GM04504 (cell line): ENCODE results near the gene FXYD3.
A peak's percentile ranks its signal among the peaks of the same experiment; 100 is the strongest.

Experiments used
- DNase-seq: peaks from one replicate; pipeline ENCODE4 v3.0.0-alpha.2; 2012; ENCODE audit warnings: low read depth

FXYD3 gene

DNA sequence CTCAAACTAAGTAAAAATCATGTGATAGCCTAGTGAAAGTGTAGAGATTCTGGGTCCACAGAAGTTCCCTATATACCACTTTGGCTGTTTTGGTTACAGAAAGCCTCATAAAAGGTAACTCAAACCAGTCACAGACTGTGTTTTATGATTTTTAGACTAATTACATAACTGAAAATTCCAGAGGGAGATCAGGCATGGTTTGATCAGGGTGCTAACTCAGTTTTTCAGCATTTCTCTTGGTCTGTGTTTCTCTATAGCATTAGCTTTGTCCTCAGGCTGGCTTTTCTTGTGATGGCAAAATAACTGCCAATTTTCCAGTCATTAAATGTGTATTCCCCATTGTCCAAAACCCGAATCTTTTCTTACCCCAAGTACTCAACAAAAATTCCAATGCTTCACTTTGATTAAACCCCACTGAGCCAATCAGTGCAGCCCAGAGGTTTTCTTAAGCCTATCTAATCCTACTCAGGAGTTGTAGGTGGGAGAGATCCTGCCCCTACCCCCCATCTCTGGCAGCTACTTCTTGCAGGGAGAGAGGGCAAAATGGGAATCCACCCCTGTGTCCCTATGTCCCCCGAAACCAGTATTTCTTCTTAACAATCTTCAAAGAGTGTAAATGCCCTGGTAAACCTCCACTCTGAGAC lies 8.6 kb upstream of the FXYD3 start:
- DNase-seq: no peak

DNA sequence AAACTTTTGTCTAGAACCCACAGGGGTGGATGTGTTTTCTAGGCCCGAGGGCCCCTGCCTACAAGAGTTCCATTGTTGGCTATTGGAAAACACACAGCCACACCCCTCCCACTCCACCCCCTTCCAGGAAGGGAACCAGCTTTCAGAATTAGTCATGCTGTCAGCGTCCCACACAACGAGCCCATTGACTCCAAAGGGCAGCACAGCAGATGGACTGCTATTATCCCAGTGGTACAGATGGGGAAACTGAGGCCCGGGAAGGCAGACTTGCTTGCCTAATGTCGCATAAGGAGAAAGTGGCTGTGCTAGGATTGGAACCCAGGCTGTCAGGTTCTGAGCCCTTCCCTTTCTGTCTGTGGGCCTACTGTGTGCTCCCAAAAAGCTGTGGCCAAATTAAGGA lies 8.1 kb upstream of the FXYD3 start:
- no peak for DNase-seq

DNA sequence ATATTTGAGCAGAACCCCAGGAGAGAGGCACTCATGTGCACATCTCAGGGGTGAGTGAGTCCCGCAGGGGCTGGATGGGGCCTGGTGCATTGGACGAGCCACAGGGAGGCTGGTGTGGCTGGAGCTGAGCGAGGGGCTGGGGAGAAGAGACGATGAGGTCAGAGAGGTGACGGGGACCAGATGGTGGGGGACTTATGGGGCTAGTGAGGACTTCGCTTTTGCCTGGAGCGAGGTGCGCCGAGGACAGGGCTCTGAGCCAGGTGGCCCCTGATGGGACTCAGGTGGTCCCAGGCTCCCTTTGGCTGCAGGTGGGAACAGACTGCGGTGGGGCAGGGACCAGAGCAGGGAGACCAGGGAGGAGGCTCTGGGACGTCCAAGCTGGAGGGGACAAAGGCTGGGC lies 6.9 kb upstream of the FXYD3 start:
- DNase-seq: no peak

DNA sequence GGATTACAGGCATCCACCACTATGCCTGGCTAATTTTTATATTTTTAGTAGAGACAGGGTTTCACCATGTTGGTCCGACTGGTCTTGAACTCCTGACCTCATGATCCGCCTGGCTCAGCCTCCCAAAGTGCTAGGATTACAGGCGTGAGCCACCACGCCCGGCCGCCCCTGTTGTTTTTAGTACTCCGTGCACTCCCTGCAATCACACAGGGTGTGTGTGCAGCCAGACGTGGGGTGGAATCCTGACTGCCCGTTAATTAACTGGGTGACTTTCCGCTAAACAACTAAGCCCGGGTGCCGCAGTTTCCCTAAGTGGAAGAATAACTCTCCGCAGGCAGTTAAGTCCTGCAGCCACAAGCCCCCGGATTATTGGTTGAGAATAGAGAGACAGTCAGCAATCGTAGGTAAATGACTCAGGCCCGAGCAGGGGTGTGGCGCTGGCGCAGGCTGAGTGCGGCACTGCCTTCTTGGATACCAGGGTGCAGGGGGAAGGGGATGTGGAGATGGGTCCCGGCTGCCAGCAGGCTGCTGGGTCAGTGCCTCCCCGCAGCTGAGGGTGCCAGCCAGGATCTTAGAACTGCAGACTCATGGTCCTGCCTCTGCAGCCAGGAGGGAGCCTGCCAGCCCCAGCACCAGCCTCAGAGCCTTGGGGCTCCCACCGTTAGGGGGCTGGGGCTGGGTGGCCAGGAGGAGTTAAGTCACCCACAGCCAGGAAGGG lies 6.1 kb upstream of the FXYD3 start:
- no peak for DNase-seq

DNA sequence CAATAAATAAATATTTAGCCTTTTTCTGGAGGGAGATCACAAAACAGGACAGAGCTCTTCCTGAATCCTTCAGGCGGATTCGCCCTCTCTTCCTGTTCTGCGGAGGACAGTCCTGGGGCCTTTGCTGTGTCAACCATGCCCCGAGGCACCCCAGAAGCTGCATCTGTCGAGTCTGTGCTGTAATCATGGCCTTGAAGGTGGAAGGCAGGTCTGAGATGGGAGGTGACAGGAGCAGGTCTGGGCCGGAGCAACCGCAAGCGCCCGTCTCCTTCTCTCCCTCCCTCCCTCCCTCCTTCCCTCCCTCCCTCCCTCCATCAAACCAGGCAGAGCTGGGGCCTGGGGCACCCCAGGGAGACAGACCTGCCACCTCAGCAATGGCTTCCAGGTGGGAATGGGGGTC lies 4.6 kb upstream of the FXYD3 start:
- DNase-seq: no peak

DNA sequence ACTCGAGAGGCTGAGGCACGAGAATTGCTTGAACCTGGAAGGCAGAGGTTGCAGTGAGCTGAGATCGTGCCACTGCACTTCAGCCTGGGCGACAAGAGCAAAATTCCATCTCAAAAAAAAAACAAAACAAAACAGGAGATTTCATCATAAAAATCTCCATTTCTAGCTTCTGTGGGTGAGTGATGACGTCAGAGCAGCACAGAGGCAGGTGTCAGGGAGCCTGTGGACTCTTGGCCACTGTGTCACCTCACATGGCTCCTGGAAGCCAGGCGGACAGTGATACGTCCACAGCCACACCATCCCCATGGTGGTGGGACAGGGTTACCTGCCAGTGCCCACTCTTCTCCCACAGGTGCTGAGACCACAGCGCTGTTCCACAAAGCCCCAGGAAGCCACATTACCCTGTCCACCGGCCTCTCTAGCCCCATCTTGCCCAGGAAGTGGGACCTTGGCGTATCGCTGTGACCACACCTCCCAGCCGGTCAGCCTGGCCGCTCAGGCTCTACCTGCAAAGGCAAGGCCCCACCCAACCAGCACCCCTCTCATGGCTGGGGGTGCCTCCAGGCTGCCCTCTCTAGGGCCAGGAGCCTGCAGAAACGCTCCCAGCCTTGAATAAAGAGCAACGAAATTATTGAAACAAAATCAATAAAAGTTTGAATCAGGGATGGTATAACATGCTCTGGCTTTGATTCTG lies 2.5 kb upstream of the FXYD3 start:
- DNase-seq: no peak

DNA sequence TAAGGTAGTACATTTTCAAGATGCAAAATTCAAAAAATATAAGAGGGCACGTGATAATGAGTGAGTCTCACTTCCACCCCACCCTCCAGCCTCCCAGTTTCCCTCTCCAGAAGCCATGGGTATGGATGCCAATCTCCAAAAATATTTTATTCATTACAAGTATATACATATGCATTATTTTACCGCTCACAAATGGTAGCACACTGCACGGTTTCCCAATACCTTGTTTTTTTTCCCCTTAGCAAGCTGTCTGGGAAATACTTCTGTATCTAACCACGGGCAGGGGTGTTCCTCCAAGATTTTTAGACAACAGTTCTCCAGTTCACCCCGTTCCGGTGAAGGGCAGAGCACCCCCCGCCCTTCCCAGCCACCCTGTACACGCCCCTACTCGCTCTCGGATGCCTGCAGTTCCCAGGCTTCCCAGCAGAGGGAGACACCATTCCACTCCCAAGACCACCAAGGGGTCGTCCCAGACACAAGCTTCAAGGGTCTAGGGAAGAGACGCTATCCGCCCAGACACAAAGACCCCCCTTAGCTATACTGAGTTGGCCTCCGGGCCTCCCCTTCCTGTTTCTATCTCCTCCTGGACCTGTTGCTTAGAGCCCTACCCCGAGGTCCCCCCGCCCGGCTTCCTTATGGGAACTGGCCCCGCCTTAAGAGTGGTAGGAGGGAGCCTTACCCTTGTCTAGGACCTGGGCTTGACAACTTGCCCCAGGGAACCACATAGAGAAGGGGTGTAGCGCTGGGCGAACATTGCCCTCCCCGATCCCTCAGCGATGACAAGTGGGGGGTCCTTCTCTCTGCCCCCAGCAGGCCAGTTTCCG lies 1.1 kb upstream of the FXYD3 start:
- no peak for DNase-seq

DNA sequence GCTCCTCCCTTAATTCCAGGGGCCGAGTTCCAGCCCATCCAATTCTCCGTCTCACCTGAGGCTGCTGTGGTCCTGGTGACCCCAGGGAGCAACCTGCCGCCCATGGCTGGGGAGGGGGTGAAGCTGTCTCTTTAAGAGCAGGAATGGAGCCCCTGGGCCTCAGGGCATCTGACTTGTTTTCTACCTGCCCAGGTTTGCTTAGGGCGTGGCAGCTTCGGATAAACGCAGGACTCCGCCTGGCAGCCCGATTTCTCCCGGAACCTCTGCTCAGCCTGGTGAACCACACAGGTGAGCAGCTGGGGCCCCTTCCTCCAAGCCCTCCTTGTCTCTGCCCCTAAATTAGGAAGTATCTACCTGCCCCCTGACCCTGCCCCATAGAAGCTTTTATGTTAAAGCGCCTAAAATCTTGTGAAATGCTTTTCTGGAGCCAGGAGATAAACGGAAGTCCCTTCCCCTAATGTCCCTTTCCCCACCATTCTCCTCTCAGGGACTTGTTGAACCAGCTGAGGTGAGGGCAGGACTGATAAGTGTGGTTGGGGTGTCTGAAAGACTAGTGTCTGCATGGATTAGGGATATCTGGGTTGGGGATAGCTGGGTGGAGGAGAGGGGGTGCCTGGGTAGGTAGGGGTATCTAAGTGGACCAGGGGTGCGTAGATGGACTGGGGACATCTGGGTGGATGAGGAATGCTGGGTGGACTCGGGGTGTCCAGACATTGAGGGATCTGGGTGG lies 614 bp downstream of the FXYD3 start:
- DNase-seq: no peak

DNA sequence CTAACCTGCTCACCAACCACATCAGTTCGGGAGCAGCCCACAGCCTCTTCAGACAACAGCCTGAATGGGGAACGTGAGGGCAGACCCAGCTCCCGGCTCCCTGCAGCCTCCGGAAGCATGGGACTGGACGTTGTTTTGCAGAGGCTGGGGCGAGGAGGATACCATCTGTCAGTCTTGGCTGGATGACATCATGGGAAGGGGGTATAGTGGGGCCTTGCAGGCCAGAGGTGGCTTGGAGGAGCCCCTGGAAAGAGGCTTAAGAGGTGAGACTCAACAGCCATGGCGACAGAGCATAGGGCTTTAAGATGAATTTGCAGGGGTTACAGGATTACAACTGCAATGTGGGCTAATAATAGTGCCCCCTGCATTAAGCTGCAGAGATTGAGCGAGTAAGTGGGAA lies 1.5 kb downstream of the FXYD3 start:
- DNase-seq: no peak

DNA sequence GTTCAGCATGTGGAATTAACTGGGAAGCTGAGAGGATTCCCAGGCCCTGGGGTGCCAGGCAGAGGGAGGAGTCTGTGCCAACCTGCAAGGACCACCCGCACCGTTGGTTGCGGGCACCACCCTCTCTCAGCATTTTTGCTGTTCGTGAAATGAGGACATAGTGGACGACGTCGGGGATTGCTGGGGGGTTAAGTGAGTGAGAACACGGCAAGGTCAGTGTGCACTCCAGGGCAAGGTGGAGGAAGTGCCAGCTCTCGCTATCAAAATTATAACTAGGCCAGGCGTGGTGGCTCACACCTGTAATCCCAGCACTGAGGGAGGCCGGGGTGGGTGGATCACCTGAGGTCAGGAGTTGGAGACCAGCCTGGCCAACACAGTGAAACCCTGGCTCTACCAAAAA lies 2.2 kb downstream of the FXYD3 start:
- DNase-seq: no peak

DNA sequence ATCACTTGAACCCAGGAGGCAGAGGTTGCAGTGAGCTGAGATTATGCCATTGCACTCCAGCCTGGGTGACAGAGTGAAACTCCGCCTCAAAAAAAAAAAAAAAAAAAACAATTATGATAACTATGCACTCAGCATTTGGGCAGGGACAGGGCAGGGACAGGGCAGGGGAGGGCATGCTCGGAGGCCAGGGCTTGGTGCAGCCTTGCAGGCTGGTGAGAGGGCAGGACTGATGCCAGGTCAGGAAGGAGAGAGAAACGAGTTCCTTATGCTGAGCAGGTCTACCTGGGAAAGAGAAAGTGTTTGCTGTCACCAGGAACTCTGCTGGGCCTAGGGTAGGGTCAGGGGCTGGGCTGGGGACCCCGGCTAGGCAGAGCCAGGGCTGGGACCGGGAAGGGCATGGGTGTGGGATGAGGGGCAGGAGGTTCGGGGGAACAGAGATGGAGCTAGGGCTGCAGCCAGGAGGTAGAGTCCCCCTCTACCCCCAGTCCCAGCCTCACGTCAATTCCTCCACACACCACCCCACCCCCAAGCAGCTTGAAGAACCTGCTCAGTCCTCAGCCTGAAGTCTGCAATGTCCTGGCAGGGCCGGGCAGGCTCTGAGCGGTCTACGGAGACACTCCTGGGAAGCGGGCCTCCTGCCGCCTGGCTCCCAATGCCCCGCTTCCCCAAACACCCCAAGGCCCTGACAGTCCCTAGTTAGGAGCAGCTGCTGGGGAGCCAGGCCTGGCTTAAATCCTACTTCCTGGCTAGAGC lies 2.8 kb downstream of the FXYD3 start:
- DNase-seq: no peak

DNA sequence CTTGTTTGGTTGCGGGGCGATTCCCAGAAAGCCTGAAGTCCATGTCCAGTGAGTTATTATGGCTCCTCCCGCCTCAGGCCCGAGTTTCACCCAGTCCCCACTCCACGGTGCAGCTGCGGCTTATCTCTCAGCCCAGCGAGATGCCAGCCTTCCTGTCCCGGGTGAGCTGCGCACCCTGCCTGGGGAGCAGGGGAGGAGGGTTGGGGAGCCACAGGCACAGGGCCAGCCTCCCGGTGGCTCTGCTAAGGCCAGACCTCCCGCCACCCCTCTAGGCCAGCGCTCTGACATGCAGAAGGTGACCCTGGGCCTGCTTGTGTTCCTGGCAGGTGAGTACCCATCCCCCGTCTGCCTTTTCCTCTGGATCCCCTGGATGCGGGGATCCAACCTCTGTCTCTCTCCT lies 3.5 kb downstream of the FXYD3 start:
- no peak for DNase-seq

DNA sequence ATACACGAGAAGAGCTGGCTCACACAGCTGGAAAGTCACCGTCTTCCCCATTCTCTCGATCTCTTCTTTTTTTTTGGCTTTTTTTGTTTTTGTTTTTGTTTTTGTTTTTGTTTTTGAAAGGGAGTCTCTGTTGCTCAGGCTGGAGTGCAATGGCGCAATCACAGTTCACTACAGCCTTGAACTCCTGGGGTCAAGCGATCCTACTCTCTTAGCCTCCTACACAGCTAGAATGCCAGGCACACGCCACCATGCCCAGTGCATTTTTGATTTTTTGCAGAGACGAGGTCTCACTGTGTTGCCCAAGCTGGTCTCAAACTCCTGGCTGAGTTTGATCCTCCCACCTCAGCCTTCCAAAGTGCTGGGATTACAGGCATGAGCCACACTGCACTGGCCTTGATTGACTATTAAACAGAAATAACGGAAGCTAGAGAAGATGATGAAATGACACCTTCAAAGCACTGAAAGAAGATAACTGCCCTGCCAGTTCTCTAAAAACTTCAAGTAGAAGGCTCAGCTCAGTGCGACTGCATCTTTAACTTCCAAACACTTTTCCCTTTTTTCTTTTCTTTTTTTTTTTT lies 4.0 kb downstream of the FXYD3 start:
- DNase-seq: no peak

DNA sequence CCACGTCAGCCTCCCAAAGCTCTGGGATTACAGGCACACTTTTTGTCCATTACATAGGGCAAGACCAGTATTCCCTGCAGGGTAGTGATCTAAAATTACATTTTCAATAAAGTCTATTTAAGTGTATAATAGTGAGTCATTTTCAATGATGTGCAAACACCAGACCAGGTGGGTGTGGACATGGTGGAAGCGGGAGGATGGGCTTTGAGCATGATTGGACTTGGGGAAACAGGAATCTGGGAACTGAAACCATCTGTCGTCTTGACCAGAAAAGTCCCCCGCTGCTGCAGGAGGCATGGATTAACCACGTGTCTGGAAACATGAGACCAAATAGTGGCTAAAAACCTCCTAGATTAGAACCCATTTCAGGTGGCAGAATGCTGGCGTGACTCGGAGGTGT lies 4.9 kb downstream of the FXYD3 start:
- no peak for DNase-seq

DNA sequence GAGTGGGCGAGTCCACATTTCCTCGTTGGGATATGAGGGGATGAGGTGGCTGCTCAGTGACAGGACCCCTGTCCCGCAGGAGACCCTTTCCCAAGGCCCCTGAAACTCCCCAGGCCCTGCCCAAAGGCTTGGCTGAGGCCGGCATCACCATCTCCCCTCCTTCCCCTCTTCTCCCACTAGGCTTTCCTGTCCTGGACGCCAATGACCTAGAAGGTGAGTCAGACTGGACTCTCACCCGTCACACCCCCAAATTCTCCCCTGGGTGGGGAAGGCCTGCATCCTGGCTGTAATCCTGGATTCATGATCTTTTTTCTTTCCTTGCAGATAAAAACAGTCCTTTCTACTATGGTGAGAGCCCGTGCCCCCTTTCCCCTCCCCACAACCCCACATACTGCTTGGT lies 5.3 kb downstream of the FXYD3 start:
- DNase-seq: no peak

DNA sequence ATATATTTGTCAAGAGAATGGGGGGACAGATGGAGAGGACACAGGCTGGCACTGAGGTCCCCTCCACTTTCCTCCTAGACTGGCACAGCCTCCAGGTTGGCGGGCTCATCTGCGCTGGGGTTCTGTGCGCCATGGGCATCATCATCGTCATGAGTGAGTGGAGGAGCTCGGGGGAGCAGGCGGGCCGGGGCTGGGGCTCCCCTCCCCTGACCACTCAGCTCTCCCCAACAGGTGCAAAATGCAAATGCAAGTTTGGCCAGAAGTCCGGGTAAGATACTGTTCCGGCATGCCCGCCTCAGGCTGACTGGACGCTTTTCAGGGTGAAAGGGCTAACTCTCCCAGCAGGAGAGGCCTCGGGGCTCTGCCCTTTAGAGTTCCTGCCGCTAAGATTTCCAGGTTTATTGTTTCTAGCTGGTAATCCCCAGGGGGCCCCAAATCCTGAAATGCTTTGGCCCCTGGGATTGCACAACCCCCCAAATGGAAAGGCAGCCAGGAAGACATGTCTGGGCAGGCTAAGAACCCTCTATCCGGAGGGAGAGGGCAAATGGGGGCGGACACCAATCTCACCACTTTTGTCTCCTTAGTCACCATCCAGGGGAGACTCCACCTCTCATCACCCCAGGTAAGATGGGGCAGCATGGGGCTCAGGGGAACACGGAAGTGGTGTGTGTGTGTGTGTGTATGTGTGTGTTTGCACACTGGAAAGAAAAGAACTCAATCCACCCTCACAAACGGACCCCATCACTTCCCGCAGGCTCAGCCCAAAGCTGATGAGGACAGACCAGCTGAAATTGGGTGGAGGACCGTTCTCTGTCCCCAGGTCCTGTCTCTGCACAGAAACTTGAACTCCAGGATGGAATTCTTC lies 7.3 kb downstream of the FXYD3 start:
- no peak for DNase-seq

DNA sequence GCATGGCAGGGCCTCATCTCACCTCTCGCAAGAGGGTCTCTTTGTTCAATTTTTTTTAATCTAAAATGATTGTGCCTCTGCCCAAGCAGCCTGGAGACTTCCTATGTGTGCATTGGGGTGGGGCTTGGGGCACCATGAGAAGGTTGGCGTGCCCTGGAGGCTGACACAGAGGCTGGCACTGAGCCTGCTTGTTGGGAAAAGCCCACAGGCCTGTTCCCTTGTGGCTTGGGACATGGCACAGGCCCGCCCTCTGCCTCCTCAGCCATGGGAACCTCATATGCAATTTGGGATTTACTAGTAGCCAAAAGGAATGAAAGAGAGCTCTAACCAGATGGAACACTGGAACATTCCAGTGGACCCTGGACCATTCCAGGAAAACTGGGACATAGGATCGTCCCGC lies 8.0 kb downstream of the FXYD3 start:
- DNase-seq: no peak

DNA sequence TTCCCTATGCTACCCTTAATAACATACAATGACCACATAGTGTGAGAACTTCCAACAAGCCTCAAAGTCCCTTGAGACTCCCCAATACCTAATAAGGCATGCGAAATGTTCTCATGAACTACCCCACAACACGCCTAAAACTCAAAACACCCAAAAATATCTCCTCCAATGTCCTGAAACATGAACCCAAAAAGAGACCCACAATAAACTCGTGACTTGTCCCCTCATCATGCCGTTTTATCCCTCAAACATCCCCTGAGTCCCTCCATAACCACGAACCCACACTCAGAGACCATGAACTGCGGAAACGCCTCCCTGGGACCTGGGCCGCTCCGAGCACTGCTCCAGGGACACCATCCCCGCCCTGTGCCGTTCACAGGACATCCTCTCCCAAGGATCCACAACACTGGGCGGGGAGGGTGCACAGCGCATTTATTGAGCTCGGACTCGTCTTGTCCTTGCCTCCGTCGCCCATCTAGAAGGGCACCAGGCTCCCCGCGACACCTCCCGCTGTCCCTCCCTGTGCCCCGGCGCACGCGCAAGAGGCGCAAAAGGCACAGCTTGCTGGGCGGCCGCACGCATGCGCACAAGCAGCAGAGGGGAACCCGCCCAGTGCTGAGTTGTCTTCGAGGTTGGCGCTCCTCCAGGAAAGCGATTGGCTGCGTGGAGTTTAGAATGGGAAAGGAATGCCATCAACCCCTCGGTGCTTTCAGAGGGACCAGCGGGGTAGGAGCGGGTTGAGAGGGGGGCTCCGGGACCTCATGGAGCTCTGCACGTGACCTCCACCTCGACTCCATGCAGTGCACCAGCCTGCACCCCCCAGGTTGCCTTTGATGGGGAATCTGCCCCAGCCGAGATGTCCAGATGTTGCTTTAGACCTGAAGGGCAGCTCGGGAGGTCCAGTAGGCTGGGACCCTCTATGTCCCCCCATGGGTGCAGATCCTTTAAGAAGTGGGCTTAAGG lies 8.8 kb downstream of the FXYD3 start:
- DNase-seq: peak; percentile 85

DNA sequence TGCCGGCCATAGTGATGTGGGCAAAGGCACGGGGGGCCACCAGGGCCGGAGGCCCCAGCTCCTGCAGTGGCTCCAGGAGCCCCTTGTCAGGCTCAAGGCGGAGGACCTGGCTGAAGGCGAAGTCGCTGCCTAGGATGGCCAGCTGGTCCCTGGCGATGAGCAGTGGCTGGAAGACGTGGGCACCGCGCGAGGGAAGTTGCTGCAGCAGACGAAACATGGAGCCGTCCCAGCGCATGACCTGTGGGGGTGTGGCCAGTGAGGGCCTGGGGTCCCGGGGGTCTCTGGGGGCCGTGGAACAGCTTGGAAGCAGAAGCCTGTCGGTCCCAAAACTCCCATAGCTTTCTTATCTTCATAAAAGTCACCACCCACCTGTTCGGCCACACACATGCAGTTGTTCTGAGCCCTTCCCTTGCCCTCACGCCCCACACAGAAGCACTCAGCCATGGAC lies 9.7 kb downstream of the FXYD3 start:
- DNase-seq: no peak
